HepG2 (cell line): ENCODE data around the gene PELI2. TPM values are rescaled to one million over a fixed set of nuclear protein-coding genes. Genes with fewer than 3 reads are reported as not detected.

Experiments
- ATAC-seq: fragments of 200-7000 bp; cut with Tn5 transposase; 3 replicates; pipeline ENCODE4 v1.9.1; 2020; ENCODE audit warnings: mild to moderate bottlenecking, moderate library complexity
- BruUV-seq: library from RNA; stranded (reverse); fragments of 400-500 nt; replicated peaks from 2 replicates; lab custom pipeline; 2021; lab: Mats Ljungman, UMichigan
- CTCF ChIA-PET: fragments of 300-600 bp; formaldehyde crosslinking; extraction: SDS; loops from one replicate; lab custom pipeline; 2021; ENCODE audit warnings: low total read pairs, inconsistent platforms, low intra/inter-chr PET ratio; lab: Yijun Ruan, JAX
- POLR2A ChIA-PET: fragments of 350-600 bp; sonication (Branson Sonifier 250); formaldehyde crosslinking; loops from one replicate; lab custom pipeline; 2020; ENCODE audit warnings: antibody characterized with exemption, inconsistent platforms; lab: Yijun Ruan, JAX
- DNase-seq: peaks from one replicate; pipeline ENCODE4 v3.0.0-alpha.2; 2015; ENCODE audit warnings: low spot score
- FAIRE-seq: peaks from 3 replicates; lab custom pipeline; 2011; peaks lifted over from hg19 to GRCh38; lab: Jason Lieb, UNC
- H2AFZ ChIP-seq: one replicate; pipeline ENCODE4 v1.6.1; 2011; ENCODE audit warnings: low read length, inconsistent platforms
- H3K27ac ChIP-seq: fragments of 300-600 bp; 3 replicates; pipeline ENCODE4 v1.8.0; 2011; ENCODE audit warnings: mixed run types, mild to moderate bottlenecking, mixed read lengths, low read length, inconsistent platforms; ENCODE audit not compliant: insufficient read depth; ENCODE audit errors: extremely low read length
- H3K27me3 ChIP-seq, 2 experiments: fragments of 200-600 bp in 1 of 2; 2 replicates in 1 of 2; 3 replicates in 1 of 2; pipeline versions ENCODE4 v1.6.0 to v1.8.0; 2011; ENCODE audit warnings: low read length in 2 of 2, mild to moderate bottlenecking in 2 of 2, moderate library complexity in 2 of 2, inconsistent platforms in 1 of 2; ENCODE audit not compliant: insufficient read depth in 2 of 2, control insufficient read depth in 1 of 2
- H3K36me3 ChIP-seq, 2 experiments: fragments of 200-600 bp in 1 of 2; replicated peaks in 1 of 2; 2 replicates in 1 of 2; 3 replicates in 1 of 2; pipeline versions ENCODE4 v1.5.1 to v1.8.0; 2011; ENCODE audit warnings: low read length in 2 of 2, inconsistent platforms in 1 of 2; ENCODE audit not compliant: insufficient read depth in 2 of 2, control insufficient read depth in 1 of 2
- H3K4me1 ChIP-seq: 2 replicates; pipeline ENCODE4 v1.5.1; 2012; ENCODE audit warnings: low read length, inconsistent platforms; ENCODE audit not compliant: insufficient read depth
- H3K4me2 ChIP-seq: 2 replicates; pipeline ENCODE4 v1.6.0; 2011; ENCODE audit warnings: low read depth, low read length, inconsistent platforms
- H3K4me3 ChIP-seq, 3 experiments: fragments of 200-600 bp in 1 of 3; sonication (generic), shearing (Covaris generic) in 1 of 3; replicated peaks in 1 of 3; 2 replicates each; pipeline ENCODE4 v1.5.1; 2011 to 2016; ENCODE audit warnings: low read length in 3 of 3, inconsistent platforms in 2 of 3, low read depth in 2 of 3, mild to moderate bottlenecking in 2 of 3, control low read depth in 1 of 3, mixed read lengths in 1 of 3; ENCODE audit not compliant: insufficient read depth in 1 of 3
- H3K79me2 ChIP-seq: one replicate; pipeline ENCODE4 v1.6.1; 2011; ENCODE audit warnings: low read length, inconsistent platforms; ENCODE audit not compliant: insufficient read depth
- H3K9ac ChIP-seq: 2 replicates; pipeline ENCODE4 v1.6.0; 2011; ENCODE audit warnings: mild to moderate bottlenecking, low read depth, low read length, inconsistent platforms; ENCODE audit not compliant: insufficient read depth
- H3K9me3 ChIP-seq: 2 replicates; pipeline ENCODE4 v1.5.1; 2012; ENCODE audit warnings: mild to moderate bottlenecking, low read length
- H4K20me1 ChIP-seq: 2 replicates; pipeline ENCODE4 v1.6.0; 2011; ENCODE audit warnings: inconsistent platforms, mild to moderate bottlenecking, low read length, moderate library complexity; ENCODE audit not compliant: insufficient read depth
- BHLHE40 ChIP-seq: IDR thresholded peaks from 2 replicates; pipeline ENCODE4 v1.6.1; 2011; ENCODE audit warnings: low read length, improper control_type of control experiment
- EED ChIP-seq: sonication (generic); formaldehyde crosslinking; IDR thresholded peaks from 2 replicates; pipeline ENCODE4 v1.5.0; 2020; ENCODE audit warnings: mild to moderate bottlenecking, missing genetic modification reagents
- SCMH1 ChIP-seq: sonication (generic); formaldehyde crosslinking; IDR thresholded peaks from 2 replicates; pipeline ENCODE4 v1.9.0; 2021; ENCODE audit warnings: missing genetic modification reagents, mild to moderate bottlenecking, borderline replicate concordance
- TGIF2 ChIP-seq: IDR thresholded peaks from 2 replicates; pipeline ENCODE4 v1.6.1; 2016; ENCODE audit warnings: control low read depth, missing compliant biosample characterization
- ZNF432 ChIP-seq: sonication (generic); formaldehyde crosslinking; IDR thresholded peaks from 2 replicates; pipeline ENCODE4 v1.5.0; 2020; ENCODE audit warnings: missing genetic modification reagents, mild to moderate bottlenecking, borderline replicate concordance
- WGBS: methylation state at CpG from one replicate; pipeline ENCODE4 v1.1.6; 2017; ENCODE audit warnings: low lambda C conversion rate; 5-methylcytosine and 5-hydroxymethylcytosine counted together
- in situ Hi-C: cut with HindIII; loops from 2 replicates; pipeline ENCODE4 v1.10.0; 2017; ENCODE audit warnings: low pct_unique_long_range_greater_than_20kb; ENCODE audit not compliant: extremely low pct_ligation_motif_present
- intact Hi-C: fragments of 100-400 bp; cut with micrococcal nuclease; formaldehyde crosslinking; loops from one replicate; pipeline ENCODE4 v1.10.0; 2022; ENCODE audit not compliant: unreplicated experiment
- polyA plus RNA-seq, 8 experiments: library from polyadenylated mRNA; depleted of rRNA in 3 of 8; stranded (reverse) in 7 of 8; unstranded in 1 of 8; fragments of >200 nt; fragmentation: Illumina TruSeq in 4 of 8; extraction: Trizol in 4 of 8; gene quantifications; 2 replicates each; pipeline versions ENCODE4 v1.2.1 to v1.2.3, GENCODE V29; 2011 to 2016; ENCODE audit warnings: low read depth in 4 of 8, missing spikeins in 1 of 8, mixed read lengths in 1 of 8; ENCODE audit not compliant: insufficient read depth in 1 of 8
- total RNA-seq, 5 experiments: library from RNA; depleted of rRNA; stranded (reverse); fragments of >200 nt; fragmentation: Illumina TruSeq; extraction: Trizol; gene quantifications; 2 replicates each; pipeline ENCODE4 v1.2.3, GENCODE V29; 2016; ENCODE audit warnings: low read depth in 1 of 5
- TF ChIP-seq, protein P1 (sequence below): sonication (generic); formaldehyde crosslinking; IDR thresholded peaks from 2 replicates; pipeline ENCODE4 v1.5.0; 2020; ENCODE audit warnings: missing genetic modification reagents

Gene PELI2
- total and polyA plus RNA-seq, 2 of the 13 experiments (the other 11 are each of a cell fraction or from before 2014, with no cell fraction given), result 0.07 TPM; not detected in 1

GRCh38 chr14:56340932-56341331, 222.7 kb downstream of the PELI2 start:
- H2AFZ ChIP-seq, result no peak overlapping the region
- ChIA-PET POLR2A (no interaction called here), CTCF (interaction anchor here (1.8 kb wide), 2 partner anchors 123 to 633 kb away, joined by 4 to 15 read pairs; no protein-coding TSS in a partner anchor)
- intact Hi-C loops, result loop anchor here (2.0 to 10.0 kb wide), 3 partner anchors 606 to 904 kb away; no protein-coding TSS in a partner anchor
- no peak overlapping the region for H3K4me3 ChIP-seq
- BruUV-seq, result no TSS peak
- no peak for ATAC-seq
- H3K27ac ChIP-seq, result no peak overlapping the region
- no peaks in the 10 kb centered on the region for H3K79me2 ChIP-seq
- no peaks in the 10 kb centered on the region for H4K20me1 ChIP-seq
- peaks cover 0 to 5% of the 10 kb centered on the region in 2 experiments; a peak in 3 of 5 replicates for H3K27me3 ChIP-seq
- DNase-seq, result no peak
- no peak for FAIRE-seq
- H3K4me1 ChIP-seq, result no peaks in the 10 kb centered on the region
- no peak overlapping the region for H3K9ac ChIP-seq
- TF ChIP-seq TGIF2 (CRISPR knock-in tag) (no peak), BHLHE40 (no peak)
- H3K9me3 ChIP-seq, result no peaks in the 10 kb centered on the region
- in situ Hi-C loops, result loop anchor here (25.0 kb wide), 1 partner anchor 629 kb away; no protein-coding TSS in a partner anchor
- WGBS, result 70% methylated on average over 1 of the region's 1 CpG
- no peaks in the 10 kb centered on the region for H3K36me3 ChIP-seq
- H3K4me2 ChIP-seq, result no peak overlapping the region

- FAIRE-seq (no peak), DNase-seq (no peak), ATAC-seq (no peak)
- TF ChIP-seq ZNF432 (CRISPR knock-in tag), result no peak
- TF ChIP-seq SCMH1 (CRISPR knock-in tag), result no peak
- TF ChIP-seq, protein P1, sequence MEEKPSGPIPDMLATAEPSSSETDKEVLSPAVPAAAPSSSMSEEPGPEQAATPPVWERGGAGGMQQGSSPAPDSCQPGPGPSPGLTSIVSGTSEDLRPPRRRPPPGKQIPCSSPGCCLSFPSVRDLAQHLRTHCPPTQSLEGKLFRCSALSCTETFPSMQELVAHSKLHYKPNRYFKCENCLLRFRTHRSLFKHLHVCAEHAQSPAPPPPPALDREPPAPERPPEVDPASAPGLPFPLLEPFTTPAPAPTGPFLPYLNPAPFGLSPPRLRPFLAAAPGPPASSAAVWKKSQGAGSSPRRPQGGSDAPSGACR, result no peak
- TF ChIP-seq EED, result no peak
- no TSS peak for BruUV-seq
- H3K36me3 ChIP-seq, result no peaks in the 10 kb centered on the region
- under 1% methylated on average over 7 of the region's 7 CpGs for whole genome bisulfite sequencing
- no peak overlapping the region for H3K27ac ChIP-seq
- no peak overlapping the region for H2AFZ ChIP-seq
- in situ Hi-C loops, result loop anchor here (25.0 kb wide), 1 partner anchor 630 kb away; no protein-coding TSS in a partner anchor
- no peaks in the 10 kb centered on the region for H3K4me1 ChIP-seq
- H4K20me1 ChIP-seq, result no peaks in the 10 kb centered on the region
- H3K79me2 ChIP-seq, result no peaks in the 10 kb centered on the region
- no peaks in the 10 kb centered on the region for H3K9me3 ChIP-seq
- POLR2A ChIA-PET, result no interaction called here
- H3K4me2 ChIP-seq, result no peak overlapping the region
- no peak overlapping the region for H3K9ac ChIP-seq
- CTCF ChIA-PET, result no interaction called here
- peaks cover 0 to 5% of the 10 kb centered on the region in 2 experiments; a peak in 3 of 5 replicates for H3K27me3 ChIP-seq
- no peak overlapping the region for H3K4me3 ChIP-seq
- intact Hi-C loops, result loop anchor here (2.0 to 10.0 kb wide), 3 partner anchors 607 to 905 kb away; no protein-coding TSS in a partner anchor
Observed at GRCh38 chr14:56341766-56342493, 223.7 kb downstream of the PELI2 start.
